HCT116 (cell line): ENCODE results near the gene KNCN. TPM values are rescaled to one million over a fixed set of nuclear protein-coding genes. Genes with fewer than 3 reads are reported as not detected.

Experiments used
- ATAC-seq: fragments of 200-7000 bp; cut with Tn5 transposase; 2 replicates; pipeline ENCODE4 v1.9.1; 2020; ENCODE audit warnings: mild to moderate bottlenecking, moderate library complexity
- BruUV-seq: library from RNA; stranded (reverse); fragments of 400-500 nt; replicated peaks from 2 replicates; lab custom pipeline; 2021; lab: Mats Ljungman, UMichigan
- CTCF ChIA-PET: fragments of 300-600 bp; sonication (Branson Sonifier 250); formaldehyde crosslinking; loops from one replicate; lab custom pipeline; 2021; ENCODE audit warnings: antibody characterized with exemption; lab: Charles Lee
- POLR2A ChIA-PET: fragments of 300-600, 350-600 bp; sonication (Branson Sonifier 250); formaldehyde crosslinking; loops from one replicate; lab custom pipeline; 2021; ENCODE audit warnings: antibody characterized with exemption; lab: Charles Lee
- RAD21 ChIA-PET, 2 experiments: fragments of 300-600 bp; sonication (Branson Sonifier 250); formaldehyde crosslinking; loops; one replicate each; lab custom pipeline; 2023; ENCODE audit warnings: low total read pairs in 2 of 2; ENCODE audit not compliant: uncharacterized antibody in 2 of 2, unreplicated experiment in 2 of 2, low non-redundant PET in 1 of 2; lab: Charles Lee
- DNase-seq: peaks from one replicate; pipeline ENCODE4 v3.0.0-alpha.2; 2010; ENCODE audit warnings: low read depth, low spot score
- H2AFZ ChIP-seq: fragments of 200-600 bp; shearing (Covaris generic), sonication (generic); 2 replicates; pipeline ENCODE4 v1.6.1; 2017; ENCODE audit warnings: low read depth, mixed run types, mixed read lengths, antibody characterized with exemption, low read length; ENCODE audit not compliant: poor library complexity, severe bottlenecking
- H3K27ac ChIP-seq: 2 replicates; pipeline ENCODE4 v1.5.1; 2012; ENCODE audit warnings: low read depth, low read length
- H3K27me3 ChIP-seq: fragments of 200-600 bp; sonication (generic); 2 replicates; pipeline ENCODE4 v1.6.1; 2016; ENCODE audit warnings: mixed run types, low read length, mixed read lengths; ENCODE audit not compliant: insufficient read depth
- H3K36me3 ChIP-seq, 2 experiments: fragments of 200-500 bp in 1 of 2; fragments of 200-600 bp in 1 of 2; sonication (Bioruptor generic) in 1 of 2; sonication (generic) in 1 of 2; 2 replicates each; pipeline versions ENCODE4 v1.5.1 to v1.6.1; 2014 to 2016; ENCODE audit warnings: low read length in 2 of 2, inconsistent platforms in 1 of 2, mixed read lengths in 1 of 2, mixed run types in 1 of 2; ENCODE audit not compliant: insufficient read depth in 2 of 2, control insufficient read depth in 1 of 2
- H3K4me1 ChIP-seq, 2 experiments: fragments of 200-600 bp in 1 of 2; sonication (generic) in 1 of 2; 2 replicates each; pipeline versions ENCODE4 v1.5.1 to v1.6.1; 2012 to 2017; ENCODE audit warnings: low read length in 2 of 2, inconsistent platforms in 1 of 2, mild to moderate bottlenecking in 1 of 2, mixed read lengths in 1 of 2, mixed run types in 1 of 2, moderate library complexity in 1 of 2; ENCODE audit not compliant: insufficient read depth in 2 of 2, control insufficient read depth in 1 of 2
- H3K4me2 ChIP-seq: fragments of 200-600 bp; sonication (generic); 2 replicates; pipeline ENCODE4 v1.6.1; 2017; ENCODE audit warnings: mixed run types, low read length, mixed read lengths
- H3K4me3 ChIP-seq, 2 experiments: fragments of 200-600 bp in 1 of 2; sonication (generic) in 1 of 2; replicated peaks in 1 of 2; 2 replicates each; pipeline ENCODE4 v1.5.1; 2011 to 2016; ENCODE audit warnings: low read length in 2 of 2, control low read depth in 1 of 2, low read depth in 1 of 2, mild to moderate bottlenecking in 1 of 2, mixed read lengths in 1 of 2, mixed run types in 1 of 2
- H3K79me2 ChIP-seq: fragments of 200-600 bp; sonication (generic); 2 replicates; pipeline ENCODE4 v1.6.1; 2017; ENCODE audit warnings: mild to moderate bottlenecking, mixed run types, low read length, moderate library complexity, mixed read lengths; ENCODE audit not compliant: insufficient read depth
- H3K9ac ChIP-seq: fragments of 200-600 bp; sonication (generic); 2 replicates; pipeline ENCODE4 v1.6.1; 2016; ENCODE audit warnings: low read length, mixed read lengths
- H3K9me2 ChIP-seq: fragments of 200-600 bp; sonication (generic), shearing (Covaris generic); 2 replicates; pipeline ENCODE4 v1.6.1; 2017; ENCODE audit warnings: mixed run types, mild to moderate bottlenecking, moderate library complexity; ENCODE audit not compliant: insufficient read depth
- H3K9me3 ChIP-seq, 2 experiments: fragments of 200-500 bp in 1 of 2; fragments of 200-600 bp in 1 of 2; sonication (Bioruptor generic) in 1 of 2; sonication (generic) in 1 of 2; 2 replicates each; pipeline ENCODE4 v1.6.1; 2014 to 2017; ENCODE audit warnings: low read length in 2 of 2, mixed read lengths in 2 of 2, inconsistent platforms in 1 of 2, low read depth in 1 of 2, mild to moderate bottlenecking in 1 of 2, mixed run types in 1 of 2, moderate library complexity in 1 of 2; ENCODE audit not compliant: control insufficient read depth in 1 of 2, insufficient read depth in 1 of 2
- H4K20me1 ChIP-seq: fragments of 200-600 bp; sonication (generic), shearing (Covaris generic); 2 replicates; pipeline ENCODE4 v1.6.1; 2017; ENCODE audit warnings: mixed run types, mild to moderate bottlenecking, moderate library complexity; ENCODE audit not compliant: insufficient read depth
- CEBPB ChIP-seq: IDR thresholded peaks from 2 replicates; pipeline ENCODE4 v1.6.1; 2012; ENCODE audit warnings: low read depth
- EGR1 ChIP-seq: IDR thresholded peaks from 2 replicates; pipeline ENCODE4 v1.6.1; 2012; ENCODE audit warnings: low read depth
- ELF1 ChIP-seq: IDR thresholded peaks from 2 replicates; pipeline ENCODE4 v1.6.1; 2012; ENCODE audit warnings: low read depth, borderline replicate concordance
- EZH2 ChIP-seq: fragments of 200-600 bp; sonication (generic); IDR thresholded peaks from 2 replicates; pipeline ENCODE4 v1.6.1; 2017; ENCODE audit warnings: antibody characterized with exemption, mixed run types
- EZH2phosphoT487 ChIP-seq: fragments of 200-600 bp; IDR thresholded peaks from 2 replicates; pipeline ENCODE4 v1.6.1; 2018; ENCODE audit warnings: antibody characterized with exemption, borderline replicate concordance
- FOSL1 ChIP-seq: IDR thresholded peaks from 2 replicates; pipeline ENCODE4 v1.6.1; 2012; ENCODE audit warnings: low read depth
- JUND ChIP-seq: IDR thresholded peaks from 2 replicates; pipeline ENCODE4 v1.6.1; 2012
- POLR2A ChIP-seq: IDR thresholded peaks from 2 replicates; pipeline ENCODE4 v1.7.0; 2011; ENCODE audit warnings: borderline replicate concordance; ENCODE audit not compliant: insufficient read depth, insufficient read length; ENCODE audit errors: extremely low read depth
- POLR2AphosphoS5 ChIP-seq: IDR thresholded peaks from 2 replicates; pipeline ENCODE4 v1.6.1; 2011; ENCODE audit warnings: mild to moderate bottlenecking, low read depth, low read length, moderate library complexity
- RAD21 ChIP-seq: IDR thresholded peaks from 2 replicates; pipeline ENCODE4 v1.6.1; 2012; ENCODE audit warnings: low read depth, mild to moderate bottlenecking
- SIN3A ChIP-seq: IDR thresholded peaks from 2 replicates; pipeline ENCODE4 v1.6.1; 2012; ENCODE audit warnings: low read depth
- SP1 ChIP-seq: IDR thresholded peaks from 2 replicates; pipeline ENCODE4 v1.6.1; 2012; ENCODE audit warnings: low read depth
- SRF ChIP-seq: IDR thresholded peaks from 2 replicates; pipeline ENCODE4 v1.6.1; 2012; ENCODE audit warnings: low read depth
- YY1 ChIP-seq: IDR thresholded peaks from 2 replicates; pipeline ENCODE4 v1.6.1; 2011; ENCODE audit warnings: low read length, low read depth, moderate library complexity, mild to moderate bottlenecking; ENCODE audit not compliant: insufficient replicate concordance; ENCODE audit errors: extremely low read depth
- ZFX ChIP-seq: fragments of 450-650 bp; IDR thresholded peaks from 2 replicates; pipeline ENCODE4 v1.6.1; 2017
- ZNF274 ChIP-seq: fragments of 200-500 bp; sonication (Bioruptor generic); IDR thresholded peaks from 2 replicates; pipeline ENCODE4 v1.6.1; 2014; ENCODE audit warnings: mild to moderate bottlenecking, low read depth, low read length, inconsistent platforms
- intact Hi-C: fragments of 100-400 bp; cut with micrococcal nuclease; formaldehyde crosslinking; loops from 2 replicates; pipeline ENCODE4 v1.10.0; 2022
- total RNA-seq: library from RNA; stranded (reverse); gene quantifications from one replicate; pipeline ENCODE4 v1.2.1, GENCODE V29; 2021; ENCODE audit not compliant: unreplicated experiment
- TF ChIP-seq, protein P1 (sequence below): IDR thresholded peaks from 2 replicates; pipeline ENCODE4 v1.6.1; 2012; ENCODE audit warnings: low read depth
- TF ChIP-seq, protein P2 (sequence below), 3 experiments: fragments of 200-600 bp in 1 of 3; sonication (generic) in 1 of 3; IDR thresholded peaks in 2 of 3; conservative IDR thresholded peaks in 1 of 3; 2 replicates each; pipeline ENCODE4 v1.5.1; 2012 to 2017; ENCODE audit warnings: low read depth in 2 of 3, low read length in 2 of 3, antibody characterized with exemption in 1 of 3, borderline replicate concordance in 1 of 3, control low read depth in 1 of 3, mild to moderate bottlenecking in 1 of 3, mixed read lengths in 1 of 3, mixed run types in 1 of 3, moderate library complexity in 1 of 3; ENCODE audit not compliant: insufficient read depth in 1 of 3
- TF ChIP-seq, protein P3 (sequence below): IDR thresholded peaks from 2 replicates; pipeline ENCODE4 v1.6.1; 2011; ENCODE audit warnings: mild to moderate bottlenecking, low read length, moderate library complexity; ENCODE audit not compliant: insufficient replicate concordance; ENCODE audit errors: extremely low read depth

Gene KNCN
- total RNA-seq, 1 experiment from 2014 or later: not detected

DNA sequence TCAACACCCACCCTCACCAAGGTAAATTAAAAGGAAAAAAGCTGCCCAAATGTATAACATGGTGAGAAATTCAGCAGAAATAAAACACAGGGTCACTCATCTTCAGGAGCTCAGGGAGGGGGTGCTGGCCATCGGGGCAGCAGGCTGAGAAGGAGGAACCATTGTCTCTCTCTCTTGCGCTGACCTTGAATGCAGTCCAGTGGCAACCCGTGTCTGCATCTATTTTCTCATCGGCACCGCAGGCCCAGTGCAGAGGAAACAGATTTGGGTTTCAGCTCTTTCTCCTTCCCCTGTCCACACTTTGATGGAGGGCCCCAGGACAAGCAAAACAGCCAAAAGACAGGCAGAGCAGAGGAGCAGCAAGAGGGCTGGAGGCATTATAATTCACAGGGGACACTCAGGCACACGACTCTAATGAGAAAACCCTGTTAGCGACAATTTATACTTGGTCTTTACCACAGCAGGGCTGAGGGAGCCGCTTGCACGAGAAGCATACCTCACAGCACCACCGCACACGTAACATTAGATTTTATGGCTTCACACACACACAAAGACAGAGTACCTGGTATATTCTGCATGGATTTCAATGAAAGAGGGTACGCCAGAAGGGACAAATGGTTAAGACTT is 34.0 kb upstream of the KNCN start:
- Histone ChIP-seq H3K4me3 (no peak overlapping the region), H3K4me2 (no peak overlapping the region)
- no TSS peak for BruUV-seq
- TF ChIP-seq SIN3A (no peak), RAD21 (no peak), CEBPB (no peak), YY1 (no peak), FOSL1 (no peak), JUND (no peak), POLR2AphosphoS5 (no peak), EZH2 (no peak), SP1 (no peak), ELF1 (no peak), EGR1 (no peak), ZNF274 (no peak), POLR2A (no peak), ZFX (no peak), EZH2phosphoT487 (no peak), SRF (no peak)
- TF ChIP-seq, protein P1, sequence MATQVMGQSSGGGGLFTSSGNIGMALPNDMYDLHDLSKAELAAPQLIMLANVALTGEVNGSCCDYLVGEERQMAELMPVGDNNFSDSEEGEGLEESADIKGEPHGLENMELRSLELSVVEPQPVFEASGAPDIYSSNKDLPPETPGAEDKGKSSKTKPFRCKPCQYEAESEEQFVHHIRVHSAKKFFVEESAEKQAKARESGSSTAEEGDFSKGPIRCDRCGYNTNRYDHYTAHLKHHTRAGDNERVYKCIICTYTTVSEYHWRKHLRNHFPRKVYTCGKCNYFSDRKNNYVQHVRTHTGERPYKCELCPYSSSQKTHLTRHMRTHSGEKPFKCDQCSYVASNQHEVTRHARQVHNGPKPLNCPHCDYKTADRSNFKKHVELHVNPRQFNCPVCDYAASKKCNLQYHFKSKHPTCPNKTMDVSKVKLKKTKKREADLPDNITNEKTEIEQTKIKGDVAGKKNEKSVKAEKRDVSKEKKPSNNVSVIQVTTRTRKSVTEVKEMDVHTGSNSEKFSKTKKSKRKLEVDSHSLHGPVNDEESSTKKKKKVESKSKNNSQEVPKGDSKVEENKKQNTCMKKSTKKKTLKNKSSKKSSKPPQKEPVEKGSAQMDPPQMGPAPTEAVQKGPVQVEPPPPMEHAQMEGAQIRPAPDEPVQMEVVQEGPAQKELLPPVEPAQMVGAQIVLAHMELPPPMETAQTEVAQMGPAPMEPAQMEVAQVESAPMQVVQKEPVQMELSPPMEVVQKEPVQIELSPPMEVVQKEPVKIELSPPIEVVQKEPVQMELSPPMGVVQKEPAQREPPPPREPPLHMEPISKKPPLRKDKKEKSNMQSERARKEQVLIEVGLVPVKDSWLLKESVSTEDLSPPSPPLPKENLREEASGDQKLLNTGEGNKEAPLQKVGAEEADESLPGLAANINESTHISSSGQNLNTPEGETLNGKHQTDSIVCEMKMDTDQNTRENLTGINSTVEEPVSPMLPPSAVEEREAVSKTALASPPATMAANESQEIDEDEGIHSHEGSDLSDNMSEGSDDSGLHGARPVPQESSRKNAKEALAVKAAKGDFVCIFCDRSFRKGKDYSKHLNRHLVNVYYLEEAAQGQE: no peak
- TF ChIP-seq, protein P2, sequence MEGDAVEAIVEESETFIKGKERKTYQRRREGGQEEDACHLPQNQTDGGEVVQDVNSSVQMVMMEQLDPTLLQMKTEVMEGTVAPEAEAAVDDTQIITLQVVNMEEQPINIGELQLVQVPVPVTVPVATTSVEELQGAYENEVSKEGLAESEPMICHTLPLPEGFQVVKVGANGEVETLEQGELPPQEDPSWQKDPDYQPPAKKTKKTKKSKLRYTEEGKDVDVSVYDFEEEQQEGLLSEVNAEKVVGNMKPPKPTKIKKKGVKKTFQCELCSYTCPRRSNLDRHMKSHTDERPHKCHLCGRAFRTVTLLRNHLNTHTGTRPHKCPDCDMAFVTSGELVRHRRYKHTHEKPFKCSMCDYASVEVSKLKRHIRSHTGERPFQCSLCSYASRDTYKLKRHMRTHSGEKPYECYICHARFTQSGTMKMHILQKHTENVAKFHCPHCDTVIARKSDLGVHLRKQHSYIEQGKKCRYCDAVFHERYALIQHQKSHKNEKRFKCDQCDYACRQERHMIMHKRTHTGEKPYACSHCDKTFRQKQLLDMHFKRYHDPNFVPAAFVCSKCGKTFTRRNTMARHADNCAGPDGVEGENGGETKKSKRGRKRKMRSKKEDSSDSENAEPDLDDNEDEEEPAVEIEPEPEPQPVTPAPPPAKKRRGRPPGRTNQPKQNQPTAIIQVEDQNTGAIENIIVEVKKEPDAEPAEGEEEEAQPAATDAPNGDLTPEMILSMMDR (IDR thresholded peaks at IDR 0.05 in 2 of 3, conservative IDR thresholded peaks at IDR 0.05 in 1 of 3; ENCODE audit: borderline replicate concordance in 1 of 3, insufficient read depth in 1 of 3, low read depth in 2 of 3, low read length in 2 of 3): no peak
- TF ChIP-seq, protein P3, sequence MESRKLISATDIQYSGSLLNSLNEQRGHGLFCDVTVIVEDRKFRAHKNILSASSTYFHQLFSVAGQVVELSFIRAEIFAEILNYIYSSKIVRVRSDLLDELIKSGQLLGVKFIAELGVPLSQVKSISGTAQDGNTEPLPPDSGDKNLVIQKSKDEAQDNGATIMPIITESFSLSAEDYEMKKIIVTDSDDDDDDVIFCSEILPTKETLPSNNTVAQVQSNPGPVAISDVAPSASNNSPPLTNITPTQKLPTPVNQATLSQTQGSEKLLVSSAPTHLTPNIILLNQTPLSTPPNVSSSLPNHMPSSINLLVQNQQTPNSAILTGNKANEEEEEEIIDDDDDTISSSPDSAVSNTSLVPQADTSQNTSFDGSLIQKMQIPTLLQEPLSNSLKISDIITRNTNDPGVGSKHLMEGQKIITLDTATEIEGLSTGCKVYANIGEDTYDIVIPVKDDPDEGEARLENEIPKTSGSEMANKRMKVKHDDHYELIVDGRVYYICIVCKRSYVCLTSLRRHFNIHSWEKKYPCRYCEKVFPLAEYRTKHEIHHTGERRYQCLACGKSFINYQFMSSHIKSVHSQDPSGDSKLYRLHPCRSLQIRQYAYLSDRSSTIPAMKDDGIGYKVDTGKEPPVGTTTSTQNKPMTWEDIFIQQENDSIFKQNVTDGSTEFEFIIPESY: no peak
- TF ChIP-seq, all 23 proteins: peak for 0
- peaks cover 10 to 15% of the 10 kb centered on the region in 2 experiments; a peak in 3 of 4 replicates for H3K36me3 ChIP-seq
- H3K9ac ChIP-seq: no peak overlapping the region
- no peaks in the 10 kb centered on the region for H4K20me1 ChIP-seq
- ChIA-PET POLR2A (no interaction called here), RAD21 (no interaction called here), CTCF (no interaction called here)
- H3K79me2 ChIP-seq: no peaks in the 10 kb centered on the region
- H2AFZ ChIP-seq: no peak overlapping the region
- H3K9me3 ChIP-seq: no peaks in the 10 kb centered on the region
- ATAC-seq (no peak), DNase-seq (no peak)
- H3K9me2 ChIP-seq: no peaks in the 10 kb centered on the region
- no peaks in the 10 kb centered on the region for H3K27me3 ChIP-seq
- H3K4me1 ChIP-seq: no peaks in the 10 kb centered on the region
- no peak overlapping the region for H3K27ac ChIP-seq
- intact Hi-C loops: no loop called here
